HCT116 (cell line): ENCODE data around the gene SKAP1. TPM values are rescaled to one million over a fixed set of nuclear protein-coding genes. Genes with fewer than 3 reads are reported as not detected.
A peak's percentile ranks its signal among the peaks of the same experiment; 100 is the strongest.

Experiments used
- ATAC-seq: fragments of 200-7000 bp; cut with Tn5 transposase; 2 replicates; pipeline ENCODE4 v1.9.1; 2020; ENCODE audit warnings: mild to moderate bottlenecking, moderate library complexity
- BruUV-seq: library from RNA; stranded (reverse); fragments of 400-500 nt; replicated peaks from 2 replicates; lab custom pipeline; 2021; lab: Mats Ljungman, UMichigan
- CTCF ChIA-PET: fragments of 300-600 bp; sonication (Branson Sonifier 250); formaldehyde crosslinking; loops from one replicate; lab custom pipeline; 2021; ENCODE audit warnings: antibody characterized with exemption; lab: Charles Lee
- POLR2A ChIA-PET: fragments of 300-600, 350-600 bp; sonication (Branson Sonifier 250); formaldehyde crosslinking; loops from one replicate; lab custom pipeline; 2021; ENCODE audit warnings: antibody characterized with exemption; lab: Charles Lee
- RAD21 ChIA-PET, 2 experiments: fragments of 300-600 bp; sonication (Branson Sonifier 250); formaldehyde crosslinking; loops; one replicate each; lab custom pipeline; 2023; ENCODE audit warnings: low total read pairs in 2 of 2; ENCODE audit not compliant: uncharacterized antibody in 2 of 2, unreplicated experiment in 2 of 2, low non-redundant PET in 1 of 2; lab: Charles Lee
- DNase-seq: peaks from one replicate; pipeline ENCODE4 v3.0.0-alpha.2; 2010; ENCODE audit warnings: low read depth, low spot score
- H2AFZ ChIP-seq: fragments of 200-600 bp; shearing (Covaris generic), sonication (generic); 2 replicates; pipeline ENCODE4 v1.6.1; 2017; ENCODE audit warnings: low read depth, mixed run types, mixed read lengths, antibody characterized with exemption, low read length; ENCODE audit not compliant: poor library complexity, severe bottlenecking
- H3K27ac ChIP-seq: 2 replicates; pipeline ENCODE4 v1.5.1; 2012; ENCODE audit warnings: low read depth, low read length
- H3K27me3 ChIP-seq: fragments of 200-600 bp; sonication (generic); 2 replicates; pipeline ENCODE4 v1.6.1; 2016; ENCODE audit warnings: mixed run types, low read length, mixed read lengths; ENCODE audit not compliant: insufficient read depth
- H3K36me3 ChIP-seq, 2 experiments: fragments of 200-500 bp in 1 of 2; fragments of 200-600 bp in 1 of 2; sonication (Bioruptor generic) in 1 of 2; sonication (generic) in 1 of 2; 2 replicates each; pipeline versions ENCODE4 v1.5.1 to v1.6.1; 2014 to 2016; ENCODE audit warnings: low read length in 2 of 2, inconsistent platforms in 1 of 2, mixed read lengths in 1 of 2, mixed run types in 1 of 2; ENCODE audit not compliant: insufficient read depth in 2 of 2, control insufficient read depth in 1 of 2
- H3K4me1 ChIP-seq, 2 experiments: fragments of 200-600 bp in 1 of 2; sonication (generic) in 1 of 2; 2 replicates each; pipeline versions ENCODE4 v1.5.1 to v1.6.1; 2012 to 2017; ENCODE audit warnings: low read length in 2 of 2, inconsistent platforms in 1 of 2, mild to moderate bottlenecking in 1 of 2, mixed read lengths in 1 of 2, mixed run types in 1 of 2, moderate library complexity in 1 of 2; ENCODE audit not compliant: insufficient read depth in 2 of 2, control insufficient read depth in 1 of 2
- H3K4me2 ChIP-seq: fragments of 200-600 bp; sonication (generic); 2 replicates; pipeline ENCODE4 v1.6.1; 2017; ENCODE audit warnings: mixed run types, low read length, mixed read lengths
- H3K4me3 ChIP-seq, 2 experiments: fragments of 200-600 bp in 1 of 2; sonication (generic) in 1 of 2; replicated peaks in 1 of 2; 2 replicates each; pipeline ENCODE4 v1.5.1; 2011 to 2016; ENCODE audit warnings: low read length in 2 of 2, control low read depth in 1 of 2, low read depth in 1 of 2, mild to moderate bottlenecking in 1 of 2, mixed read lengths in 1 of 2, mixed run types in 1 of 2
- H3K79me2 ChIP-seq: fragments of 200-600 bp; sonication (generic); 2 replicates; pipeline ENCODE4 v1.6.1; 2017; ENCODE audit warnings: mild to moderate bottlenecking, mixed run types, low read length, moderate library complexity, mixed read lengths; ENCODE audit not compliant: insufficient read depth
- H3K9ac ChIP-seq: fragments of 200-600 bp; sonication (generic); 2 replicates; pipeline ENCODE4 v1.6.1; 2016; ENCODE audit warnings: low read length, mixed read lengths
- H3K9me2 ChIP-seq: fragments of 200-600 bp; sonication (generic), shearing (Covaris generic); 2 replicates; pipeline ENCODE4 v1.6.1; 2017; ENCODE audit warnings: mixed run types, mild to moderate bottlenecking, moderate library complexity; ENCODE audit not compliant: insufficient read depth
- H3K9me3 ChIP-seq, 2 experiments: fragments of 200-500 bp in 1 of 2; fragments of 200-600 bp in 1 of 2; sonication (Bioruptor generic) in 1 of 2; sonication (generic) in 1 of 2; 2 replicates each; pipeline ENCODE4 v1.6.1; 2014 to 2017; ENCODE audit warnings: low read length in 2 of 2, mixed read lengths in 2 of 2, inconsistent platforms in 1 of 2, low read depth in 1 of 2, mild to moderate bottlenecking in 1 of 2, mixed run types in 1 of 2, moderate library complexity in 1 of 2; ENCODE audit not compliant: control insufficient read depth in 1 of 2, insufficient read depth in 1 of 2
- H4K20me1 ChIP-seq: fragments of 200-600 bp; sonication (generic), shearing (Covaris generic); 2 replicates; pipeline ENCODE4 v1.6.1; 2017; ENCODE audit warnings: mixed run types, mild to moderate bottlenecking, moderate library complexity; ENCODE audit not compliant: insufficient read depth
- ATF3 ChIP-seq: IDR thresholded peaks from 2 replicates; pipeline ENCODE4 v1.6.1; 2012
- CBX3 ChIP-seq: IDR thresholded peaks from 2 replicates; pipeline ENCODE4 v1.6.1; 2012; ENCODE audit warnings: low read depth
- CEBPB ChIP-seq: IDR thresholded peaks from 2 replicates; pipeline ENCODE4 v1.6.1; 2012; ENCODE audit warnings: low read depth
- CTCF ChIP-seq, 3 experiments: fragments of 200-600 bp in 1 of 3; sonication (generic) in 1 of 3; IDR thresholded peaks in 2 of 3; conservative IDR thresholded peaks in 1 of 3; 2 replicates each; pipeline ENCODE4 v1.5.1; 2012 to 2017; ENCODE audit warnings: low read depth in 2 of 3, low read length in 2 of 3, antibody characterized with exemption in 1 of 3, borderline replicate concordance in 1 of 3, control low read depth in 1 of 3, mild to moderate bottlenecking in 1 of 3, mixed read lengths in 1 of 3, mixed run types in 1 of 3, moderate library complexity in 1 of 3; ENCODE audit not compliant: insufficient read depth in 1 of 3
- EGR1 ChIP-seq: IDR thresholded peaks from 2 replicates; pipeline ENCODE4 v1.6.1; 2012; ENCODE audit warnings: low read depth
- ELF1 ChIP-seq: IDR thresholded peaks from 2 replicates; pipeline ENCODE4 v1.6.1; 2012; ENCODE audit warnings: low read depth, borderline replicate concordance
- EZH2 ChIP-seq: fragments of 200-600 bp; sonication (generic); IDR thresholded peaks from 2 replicates; pipeline ENCODE4 v1.6.1; 2017; ENCODE audit warnings: antibody characterized with exemption, mixed run types
- FOSL1 ChIP-seq: IDR thresholded peaks from 2 replicates; pipeline ENCODE4 v1.6.1; 2012; ENCODE audit warnings: low read depth
- JUND ChIP-seq: IDR thresholded peaks from 2 replicates; pipeline ENCODE4 v1.6.1; 2012
- MAX ChIP-seq: IDR thresholded peaks from 2 replicates; pipeline ENCODE4 v1.6.1; 2012
- POLR2A ChIP-seq: IDR thresholded peaks from 2 replicates; pipeline ENCODE4 v1.7.0; 2011; ENCODE audit warnings: borderline replicate concordance; ENCODE audit not compliant: insufficient read depth, insufficient read length; ENCODE audit errors: extremely low read depth
- RAD21 ChIP-seq: IDR thresholded peaks from 2 replicates; pipeline ENCODE4 v1.6.1; 2012; ENCODE audit warnings: low read depth, mild to moderate bottlenecking
- SIN3A ChIP-seq: IDR thresholded peaks from 2 replicates; pipeline ENCODE4 v1.6.1; 2012; ENCODE audit warnings: low read depth
- SRF ChIP-seq: IDR thresholded peaks from 2 replicates; pipeline ENCODE4 v1.6.1; 2012; ENCODE audit warnings: low read depth
- TCF7L2 ChIP-seq: IDR thresholded peaks from 2 replicates; pipeline ENCODE4 v1.7.0; 2011; ENCODE audit warnings: borderline replicate concordance, inconsistent platforms; ENCODE audit not compliant: insufficient read depth, insufficient read length; ENCODE audit errors: extremely low read depth
- YY1 ChIP-seq: IDR thresholded peaks from 2 replicates; pipeline ENCODE4 v1.6.1; 2011; ENCODE audit warnings: low read length, low read depth, moderate library complexity, mild to moderate bottlenecking; ENCODE audit not compliant: insufficient replicate concordance; ENCODE audit errors: extremely low read depth
- ZFX ChIP-seq: fragments of 450-650 bp; IDR thresholded peaks from 2 replicates; pipeline ENCODE4 v1.6.1; 2017
- ZNF274 ChIP-seq: fragments of 200-500 bp; sonication (Bioruptor generic); IDR thresholded peaks from 2 replicates; pipeline ENCODE4 v1.6.1; 2014; ENCODE audit warnings: mild to moderate bottlenecking, low read depth, low read length, inconsistent platforms
- intact Hi-C: fragments of 100-400 bp; cut with micrococcal nuclease; formaldehyde crosslinking; loops from 2 replicates; pipeline ENCODE4 v1.10.0; 2022
- total RNA-seq: library from RNA; stranded (reverse); gene quantifications from one replicate; pipeline ENCODE4 v1.2.1, GENCODE V29; 2021; ENCODE audit not compliant: unreplicated experiment

SKAP1 gene
- total RNA-seq, 1 experiment from 2014 or later, result 12.4 TPM

GRCh38 chr17:48244814-48245213 is 185.2 kb downstream of the SKAP1 start (continued):
- no peak for TF ChIP-seq CTCF (IDR thresholded peaks at IDR 0.05 in 2 of 3, conservative IDR thresholded peaks at IDR 0.05 in 1 of 3; ENCODE audit: borderline replicate concordance in 1 of 3, insufficient read depth in 1 of 3, low read depth in 2 of 3, low read length in 2 of 3)
- no peak for TF ChIP-seq ATF3
- no peak for TF ChIP-seq EGR1
- no peak for TF ChIP-seq ZFX
- TF ChIP-seq CEBPB, result no peak; the same call in 1 of the 2 replicates

- Histone ChIP-seq H2AFZ (peak overlapping the region; percentile 86), H3K27me3 (no peaks in the 10 kb centered on the region), H3K36me3 (no peaks in the 10 kb centered on the region), H3K27ac (peak overlapping the region; percentile 75), H3K79me2 (no peaks in the 10 kb centered on the region; the same call in 1 of the 2 replicates), H3K4me1 (peaks cover 71 to 89% of the 10 kb centered on the region in 2 experiments), H3K4me3 (peak overlapping the region in 1 of 2 experiments; percentile 1; a peak in 2 of 4 replicates), H3K9me3 (no peaks in the 10 kb centered on the region), H3K4me2 (peak overlapping the region; percentile 59), H3K9ac (peak overlapping the region; percentile 40), H3K9me2 (no peaks in the 10 kb centered on the region), H4K20me1 (no peaks in the 10 kb centered on the region)
- CTCF ChIA-PET, result interaction anchor here (0.9 to 22.1 kb wide), 6 partner anchors 13 to 64 kb away, joined by 3 to 336 read pairs (median 4); no protein-coding TSS in a partner anchor
- BruUV-seq, result no TSS peak
- POLR2A ChIA-PET, result interaction anchor here (0.9 to 1.7 kb wide), 10 partner anchors 8 to 342 kb away, joined by 3 to 7 read pairs (median 3); no protein-coding TSS in a partner anchor
- intact Hi-C loops, result no loop called here
- DNase-seq, result peak; percentile 73
- RAD21 ChIA-PET, result interaction anchor here in 1 of 2 experiments (0.6 to 1.8 kb wide), 2 partner anchors 21 to 29 kb away, joined by 4 to 5 read pairs; no protein-coding TSS in a partner anchor
- peak; percentile 35 for ATAC-seq
- TF ChIP-seq SRF (0 out of 2 replicates have a peak, but pooled peaks have one; percentile 41), CEBPB (no peak), ATF3 (no peak), YY1 (peak; percentile 4), CTCF (IDR thresholded peaks at IDR 0.05 in 2 of 3, conservative IDR thresholded peaks at IDR 0.05 in 1 of 3; ENCODE audit: borderline replicate concordance in 1 of 3, insufficient read depth in 1 of 3, low read depth in 2 of 3, low read length in 2 of 3) (0 out of 6 replicates have a peak, but pooled peaks of 1 of the 3 experiments have one; percentile 8), ELF1 (peak; percentile 34; the same call in 1 of the 2 replicates), TCF7L2 (no peak), RAD21 (peak; percentile 26; the same call in 1 of the 2 replicates), EZH2 (no peak), ZNF274 (no peak), POLR2A (no peak), CBX3 (peak; percentile 49), EGR1 (no peak), MAX (peak; percentile 23), SIN3A (peak; percentile 44; the same call in 1 of the 2 replicates), FOSL1 (peak; percentile 44), JUND (peak; percentile 63; the same call in 1 of the 2 replicates)
Measured at GRCh38 chr17:48244121-48244711, 185.8 kb downstream of the SKAP1 start.
